H1 (cell line): ENCODE results near the gene COLEC11.

Experiments used
- CHD1 ChIP-seq: IDR thresholded peaks from 2 replicates; pipeline ENCODE4 v1.6.1; 2012; ENCODE audit warnings: low read depth, low read length, improper control_type of control experiment
- CTCF ChIP-seq, 3 experiments: IDR thresholded peaks; 1 replicate in 2 of 3; 2 replicates in 1 of 3; pipeline versions ENCODE4 v1.5.1 to v1.6.1; 2011; ENCODE audit warnings: low read length in 3 of 3, mild to moderate bottlenecking in 3 of 3, inconsistent platforms in 2 of 3, low read depth in 1 of 3, moderate library complexity in 1 of 3; ENCODE audit not compliant: insufficient read depth in 1 of 3; ENCODE audit errors: control extremely low read depth in 1 of 3
- EP300 ChIP-seq, 2 experiments: IDR thresholded peaks; 1 replicate in 1 of 2; 2 replicates in 1 of 2; pipeline ENCODE4 v1.6.1; 2011 to 2012; ENCODE audit warnings: low read depth in 2 of 2, low read length in 2 of 2, mild to moderate bottlenecking in 2 of 2, borderline replicate concordance in 1 of 2, inconsistent platforms in 1 of 2, moderate library complexity in 1 of 2
- FOSL1 ChIP-seq: IDR thresholded peaks from 2 replicates; pipeline ENCODE4 v1.6.1; 2011; ENCODE audit warnings: mild to moderate bottlenecking, low read depth, low read length, moderate library complexity; ENCODE audit not compliant: insufficient read depth
- POLR2A ChIP-seq, 2 experiments: IDR thresholded peaks; 1 replicate in 1 of 2; 2 replicates in 1 of 2; pipeline ENCODE4 v1.6.1; 2011; ENCODE audit warnings: low read depth in 2 of 2, low read length in 2 of 2, mild to moderate bottlenecking in 2 of 2; ENCODE audit errors: control extremely low read depth in 1 of 2
- POLR2AphosphoS5 ChIP-seq: IDR thresholded peaks from 2 replicates; pipeline ENCODE4 v1.6.1; 2011; ENCODE audit warnings: low read depth, low read length
- RAD21 ChIP-seq, 2 experiments: IDR thresholded peaks in 1 of 2; conservative IDR thresholded peaks in 1 of 2; 2 replicates each; pipeline ENCODE4 v1.6.1; 2011; ENCODE audit warnings: low read depth in 2 of 2, low read length in 2 of 2, improper control_type of control experiment in 1 of 2, inconsistent platforms in 1 of 2, mild to moderate bottlenecking in 1 of 2, moderate library complexity in 1 of 2
- RFX5 ChIP-seq: IDR thresholded peaks from 2 replicates; pipeline ENCODE4 v1.6.1; 2011; ENCODE audit warnings: low read depth, low read length, improper control_type of control experiment, borderline replicate concordance
- TEAD4 ChIP-seq: IDR thresholded peaks from 2 replicates; pipeline ENCODE4 v1.6.1; 2012; ENCODE audit warnings: low read depth, low read length, inconsistent platforms, mixed read lengths
- TF ChIP-seq, protein P1 (sequence below): IDR thresholded peaks from 2 replicates; pipeline ENCODE4 v1.6.1; 2011; ENCODE audit warnings: low read length, improper control_type of control experiment

- no peak for TF ChIP-seq FOSL1
- no peak for TF ChIP-seq RAD21 (IDR thresholded peaks at IDR 0.05 in 1 of 2, conservative IDR thresholded peaks at IDR 0.05 in 1 of 2; ENCODE audit: low read depth in 2 of 2, low read length in 2 of 2)
- no peak for TF ChIP-seq EP300 (IDR thresholded peaks at IDR 0.05; ENCODE audit: borderline replicate concordance in 1 of 2, low read depth in 2 of 2, low read length in 2 of 2)
- no peak for TF ChIP-seq CTCF (IDR thresholded peaks at IDR 0.05; ENCODE audit: control extremely low read depth in 1 of 3, insufficient read depth in 1 of 3, low read depth in 1 of 3, low read length in 3 of 3)
- TF ChIP-seq POLR2A (IDR thresholded peaks at IDR 0.05; ENCODE audit: control extremely low read depth in 1 of 2, low read depth in 2 of 2, low read length in 2 of 2) = no peak
- TF ChIP-seq TEAD4 = no peak
- no peak for TF ChIP-seq POLR2AphosphoS5
- TF ChIP-seq CHD1 = no peak
- TF ChIP-seq, protein P1, sequence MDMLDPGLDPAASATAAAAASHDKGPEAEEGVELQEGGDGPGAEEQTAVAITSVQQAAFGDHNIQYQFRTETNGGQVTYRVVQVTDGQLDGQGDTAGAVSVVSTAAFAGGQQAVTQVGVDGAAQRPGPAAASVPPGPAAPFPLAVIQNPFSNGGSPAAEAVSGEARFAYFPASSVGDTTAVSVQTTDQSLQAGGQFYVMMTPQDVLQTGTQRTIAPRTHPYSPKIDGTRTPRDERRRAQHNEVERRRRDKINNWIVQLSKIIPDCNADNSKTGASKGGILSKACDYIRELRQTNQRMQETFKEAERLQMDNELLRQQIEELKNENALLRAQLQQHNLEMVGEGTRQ = no peak
- no peak for TF ChIP-seq RFX5
Measured at GRCh38 chr2:3588084-3588483, 6.8 kb upstream of the COLEC11 start.
